Measurements from ENCODE around the gene MRPL38.

DNA sequence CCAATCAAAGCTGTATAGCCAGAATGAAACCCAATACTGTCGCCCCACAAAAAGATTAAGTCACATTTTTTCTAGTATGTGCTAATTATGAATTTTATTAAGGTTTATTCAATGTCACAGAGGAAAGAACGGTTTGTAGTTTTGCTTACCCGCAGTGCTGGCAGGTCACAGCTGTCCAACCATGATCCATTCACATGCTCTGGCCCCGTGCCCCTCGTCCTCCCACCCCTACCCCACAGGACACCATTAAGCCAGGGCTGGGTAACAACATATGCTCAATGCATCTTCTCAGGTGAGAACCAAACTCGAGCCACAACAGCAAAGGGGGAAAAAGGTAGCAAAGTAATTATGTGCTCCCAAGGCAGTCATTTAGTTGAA lies 36.7 kb upstream of the MRPL38 start:
- TF ChIP-seq, protein P1, sequence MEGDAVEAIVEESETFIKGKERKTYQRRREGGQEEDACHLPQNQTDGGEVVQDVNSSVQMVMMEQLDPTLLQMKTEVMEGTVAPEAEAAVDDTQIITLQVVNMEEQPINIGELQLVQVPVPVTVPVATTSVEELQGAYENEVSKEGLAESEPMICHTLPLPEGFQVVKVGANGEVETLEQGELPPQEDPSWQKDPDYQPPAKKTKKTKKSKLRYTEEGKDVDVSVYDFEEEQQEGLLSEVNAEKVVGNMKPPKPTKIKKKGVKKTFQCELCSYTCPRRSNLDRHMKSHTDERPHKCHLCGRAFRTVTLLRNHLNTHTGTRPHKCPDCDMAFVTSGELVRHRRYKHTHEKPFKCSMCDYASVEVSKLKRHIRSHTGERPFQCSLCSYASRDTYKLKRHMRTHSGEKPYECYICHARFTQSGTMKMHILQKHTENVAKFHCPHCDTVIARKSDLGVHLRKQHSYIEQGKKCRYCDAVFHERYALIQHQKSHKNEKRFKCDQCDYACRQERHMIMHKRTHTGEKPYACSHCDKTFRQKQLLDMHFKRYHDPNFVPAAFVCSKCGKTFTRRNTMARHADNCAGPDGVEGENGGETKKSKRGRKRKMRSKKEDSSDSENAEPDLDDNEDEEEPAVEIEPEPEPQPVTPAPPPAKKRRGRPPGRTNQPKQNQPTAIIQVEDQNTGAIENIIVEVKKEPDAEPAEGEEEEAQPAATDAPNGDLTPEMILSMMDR (conservative IDR thresholded peaks at IDR 0.05; ENCODE audit: low read length) = no peak; the same call in 1 of the 2 replicates
- TF ChIP-seq EZH2phosphoT487 (IDR thresholded peaks at IDR 0.05; ENCODE audit: borderline replicate concordance, low read depth, low read length) = no peak
